A549 (cell line): Measurements from ENCODE around the gene CREB5.

ENCODE experiments used
- POLR2A ChIP-seq: IDR thresholded peaks from 2 replicates; pipeline ENCODE4 v1.6.1; 2012; ENCODE audit warnings: mild to moderate bottlenecking, low read length
- TF ChIP-seq, protein P1 (sequence below): fragments of >200 bp; sonication (Bioruptor Twin); formaldehyde crosslinking; IDR thresholded peaks from 3 replicates; pipeline ENCODE4 v1.5.1; 2016

DNA sequence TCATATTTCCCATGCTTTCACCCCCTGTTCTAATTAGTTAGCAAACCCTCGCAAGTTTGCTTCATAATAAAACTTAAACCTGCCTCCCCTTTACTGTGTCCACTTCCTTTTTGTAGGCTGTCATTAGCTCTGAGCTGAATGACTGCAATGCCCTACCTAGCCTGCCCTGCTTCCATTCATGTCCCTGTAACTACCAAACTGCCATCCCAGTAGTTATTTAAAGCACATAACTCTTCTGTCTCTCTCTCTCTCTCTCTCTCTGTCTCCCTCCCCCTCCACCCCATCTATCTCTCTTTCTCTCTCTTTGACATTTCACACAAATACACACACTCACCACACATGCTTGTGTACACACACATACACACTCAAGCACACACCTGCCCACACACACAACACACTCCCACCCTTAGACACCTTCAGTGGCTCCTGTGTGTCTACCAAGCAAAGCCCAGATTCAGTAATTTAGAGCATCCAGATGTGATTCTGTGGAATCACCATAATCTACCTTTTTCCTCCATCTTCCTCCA is 430.5 kb downstream of the CREB5 start:
- no peak for TF ChIP-seq POLR2A
- TF ChIP-seq, protein P1, sequence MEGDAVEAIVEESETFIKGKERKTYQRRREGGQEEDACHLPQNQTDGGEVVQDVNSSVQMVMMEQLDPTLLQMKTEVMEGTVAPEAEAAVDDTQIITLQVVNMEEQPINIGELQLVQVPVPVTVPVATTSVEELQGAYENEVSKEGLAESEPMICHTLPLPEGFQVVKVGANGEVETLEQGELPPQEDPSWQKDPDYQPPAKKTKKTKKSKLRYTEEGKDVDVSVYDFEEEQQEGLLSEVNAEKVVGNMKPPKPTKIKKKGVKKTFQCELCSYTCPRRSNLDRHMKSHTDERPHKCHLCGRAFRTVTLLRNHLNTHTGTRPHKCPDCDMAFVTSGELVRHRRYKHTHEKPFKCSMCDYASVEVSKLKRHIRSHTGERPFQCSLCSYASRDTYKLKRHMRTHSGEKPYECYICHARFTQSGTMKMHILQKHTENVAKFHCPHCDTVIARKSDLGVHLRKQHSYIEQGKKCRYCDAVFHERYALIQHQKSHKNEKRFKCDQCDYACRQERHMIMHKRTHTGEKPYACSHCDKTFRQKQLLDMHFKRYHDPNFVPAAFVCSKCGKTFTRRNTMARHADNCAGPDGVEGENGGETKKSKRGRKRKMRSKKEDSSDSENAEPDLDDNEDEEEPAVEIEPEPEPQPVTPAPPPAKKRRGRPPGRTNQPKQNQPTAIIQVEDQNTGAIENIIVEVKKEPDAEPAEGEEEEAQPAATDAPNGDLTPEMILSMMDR, result no peak
